Calu3 (cell line): ENCODE data around the gene PIGP. TPM values are rescaled to one million over a fixed set of nuclear protein-coding genes. Genes with fewer than 3 reads are reported as not detected.

Experiments used
- BruUV-seq: library from RNA; stranded (reverse); fragments of 400-500 nt; replicated peaks from 2 replicates; lab custom pipeline; 2021; lab: Mats Ljungman, UMichigan
- CTCF ChIA-PET: fragments of 300-600 bp; sonication (Branson Sonifier 250); formaldehyde crosslinking; loops from one replicate; lab custom pipeline; 2022; ENCODE audit warnings: antibody characterized with exemption; lab: Charles Lee
- DNase-seq: peaks from one replicate; pipeline ENCODE4 v3.0.0; 2022
- H3K27ac Mint-ChIP-seq: one replicate; pipeline ENCODE4 v1.8.0; 2022; ENCODE audit warnings: mixed read lengths; ENCODE audit not compliant: unreplicated experiment
- H3K27me3 Mint-ChIP-seq: one replicate; pipeline ENCODE4 v1.8.0; 2022; ENCODE audit warnings: mixed read lengths; ENCODE audit not compliant: unreplicated experiment
- H3K36me3 Mint-ChIP-seq: one replicate; pipeline ENCODE4 v1.8.0; 2022; ENCODE audit warnings: mild to moderate bottlenecking, moderate library complexity, mixed read lengths; ENCODE audit not compliant: insufficient read depth, unreplicated experiment
- H3K4me1 Mint-ChIP-seq: one replicate; pipeline ENCODE4 v1.8.0; 2022; ENCODE audit warnings: mild to moderate bottlenecking, low read depth, mixed read lengths; ENCODE audit not compliant: unreplicated experiment
- H3K4me3 Mint-ChIP-seq: one replicate; pipeline ENCODE4 v1.8.0; 2022; ENCODE audit warnings: mild to moderate bottlenecking, low read depth, moderate library complexity, mixed read lengths; ENCODE audit not compliant: unreplicated experiment
- H3K9me3 Mint-ChIP-seq: one replicate; pipeline ENCODE4 v1.8.0; 2022; ENCODE audit warnings: low read depth, mixed read lengths; ENCODE audit not compliant: unreplicated experiment
- CTCF ChIP-seq: fragments of 200-600 bp; IDR thresholded peaks from one replicate; pipeline ENCODE4 v1.8.0; 2022; ENCODE audit warnings: antibody characterized with exemption; ENCODE audit not compliant: unreplicated experiment
- intact Hi-C: fragments of 100-400 bp; cut with micrococcal nuclease; formaldehyde crosslinking; loops from one replicate; pipeline ENCODE4 v1.10.0; 2022; ENCODE audit not compliant: unreplicated experiment
- total RNA-seq: library from RNA; stranded (reverse); gene quantifications from 2 replicates; pipeline ENCODE4 v1.2.3, GENCODE V29; 2022

PIGP gene
- total RNA-seq, 1 experiment from 2014 or later = 20.4 TPM

GRCh38 chr21:37045556-37045955, 27.3 kb downstream of the PIGP start:
- Mint-ChIP-seq H3K4me3 (no peak overlapping the region), H3K36me3 (peaks cover 6% of the 10 kb centered on the region), H3K4me1 (peaks cover 18% of the 10 kb centered on the region), H3K27ac (no peak overlapping the region), H3K27me3 (no peaks in the 10 kb centered on the region), H3K9me3 (no peaks in the 10 kb centered on the region)
- no peak for DNase-seq
- intact Hi-C loops = no loop called here
- CTCF ChIA-PET = no interaction called here
- no TSS peak for BruUV-seq
- TF ChIP-seq CTCF = no peak

- no peak for DNase-seq
- intact Hi-C loops = no loop called here
- Mint-ChIP-seq H3K4me3 (no peak overlapping the region), H3K9me3 (no peaks in the 10 kb centered on the region), H3K27me3 (no peaks in the 10 kb centered on the region), H3K4me1 (peaks cover 18% of the 10 kb centered on the region), H3K27ac (no peak overlapping the region), H3K36me3 (peaks cover 6% of the 10 kb centered on the region)
- CTCF ChIA-PET = no interaction called here
- BruUV-seq = no TSS peak
- no peak for TF ChIP-seq CTCF
Measured at GRCh38 chr21:37045149-37045548, 27.7 kb downstream of the PIGP start.

GRCh38 chr21:37044643-37045042, 28.2 kb downstream of the PIGP start:
- Mint-ChIP-seq H3K4me3 (no peak overlapping the region), H3K27ac (no peak overlapping the region), H3K27me3 (no peaks in the 10 kb centered on the region), H3K4me1 (peaks cover 18% of the 10 kb centered on the region), H3K9me3 (no peaks in the 10 kb centered on the region), H3K36me3 (peaks cover 6% of the 10 kb centered on the region)
- intact Hi-C loops = no loop called here
- CTCF ChIA-PET = no interaction called here
- DNase-seq = no peak
- no peak for TF ChIP-seq CTCF
- BruUV-seq = no TSS peak

DNA sequence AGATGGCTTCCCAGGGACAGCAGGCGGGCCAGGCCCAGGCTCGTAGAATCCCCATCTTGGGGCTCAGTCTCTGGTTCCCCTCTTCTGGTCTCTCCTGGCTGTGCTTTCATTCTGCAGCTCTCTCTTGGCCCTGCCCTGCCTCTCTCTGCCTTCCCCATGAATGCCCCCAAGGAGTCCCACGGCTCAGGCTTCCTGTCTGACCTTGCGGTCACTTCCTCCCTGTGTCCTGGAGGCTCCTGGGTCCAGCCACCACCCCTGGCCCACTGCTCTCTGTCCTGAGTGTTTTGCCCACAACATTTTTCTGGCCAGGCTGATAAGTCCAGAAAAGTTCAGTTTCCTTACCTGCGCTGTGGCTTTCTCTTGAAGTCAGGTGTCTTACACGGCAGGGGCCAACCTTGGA, 29.1 kb downstream of the PIGP start:
- no peak overlapping the region for H3K4me3 Mint-ChIP-seq
- H3K9me3 Mint-ChIP-seq = no peaks in the 10 kb centered on the region
- H3K27me3 Mint-ChIP-seq = no peaks in the 10 kb centered on the region
- no peak overlapping the region for H3K27ac Mint-ChIP-seq
- CTCF ChIA-PET = no interaction called here
- no TSS peak for BruUV-seq
- no peak for DNase-seq
- H3K4me1 Mint-ChIP-seq = peaks cover 18% of the 10 kb centered on the region
- H3K36me3 Mint-ChIP-seq = peaks cover 6% of the 10 kb centered on the region
- intact Hi-C loops = no loop called here
- TF ChIP-seq CTCF = no peak
